Measurements from ENCODE around the gene KSR2. TPM values are rescaled to one million over a fixed set of nuclear protein-coding genes. Genes with fewer than 3 reads are reported as not detected.
A peak's percentile ranks its signal among the peaks of the same experiment; 100 is the strongest.

The KSR2 gene
- total RNA-seq, 4 donors from 2014 or later: under 0.01 to 0.06 (median 0.03) TPM

- H3K4me1 ChIP-seq: peaks cover 0 to under 1% (median under 1%) of the 10 kb centered on the region in 4 donors
- DNase-seq (ENCODE audit: extremely low spot score): no peak
- H3K27ac ChIP-seq (replicated peaks in 1 of 4): no peak overlapping the region
- no peak for TF ChIP-seq POLR2A (IDR thresholded peaks at IDR 0.05; ENCODE audit: low read depth)
- TF ChIP-seq CTCF (IDR thresholded peaks at IDR 0.05): no peak
- TF ChIP-seq EP300 (IDR thresholded peaks at IDR 0.05): no peak
- no peak for TF ChIP-seq POLR2AphosphoS5 (IDR thresholded peaks at IDR 0.05)
- 90% methylated on average over 2 of the region's 2 CpGs for WGBS
- peaks cover 0 to 16% (median 10%) of the 10 kb centered on the region in 4 donors for H3K9me3 ChIP-seq
- H3K36me3 ChIP-seq: no peaks in the 10 kb centered on the region
- no peak overlapping the region for H3K4me3 ChIP-seq
- H3K27me3 ChIP-seq: peaks cover 0 to 78% (median 10%) of the 10 kb centered on the region in 4 donors
- intact Hi-C loops (cut with DNase I): no loop called here
Measured at GRCh38 chr12:117842220-117842619, 126.6 kb downstream of the KSR2 start.

DNA sequence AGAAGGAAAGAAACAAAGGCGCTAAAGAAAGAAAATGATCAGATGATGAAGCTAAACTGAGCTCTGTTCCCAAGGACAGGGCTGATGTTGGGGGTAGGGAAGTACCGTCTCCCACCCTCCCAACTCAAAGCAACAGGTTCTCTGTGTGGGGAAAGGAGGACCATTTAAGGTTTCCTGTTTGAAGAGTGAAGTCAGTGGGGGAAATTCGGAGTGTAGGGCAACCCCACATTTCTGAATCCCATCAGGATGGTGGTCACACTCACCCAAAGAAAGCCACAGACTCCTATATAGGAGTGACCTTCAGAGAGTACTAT lies 131.1 kb downstream of the KSR2 start:
- Histone ChIP-seq H3K4me1 (peaks cover 0 to 6% (median 2%) of the 10 kb centered on the region in 4 donors), H3K4me3 (no peak overlapping the region), H3K27ac (replicated peaks in 1 of 4) (no peak overlapping the region), H3K27me3 (peaks cover 0 to 81% (median 6%) of the 10 kb centered on the region in 4 donors), H3K36me3 (no peaks in the 10 kb centered on the region), H3K9me3 (no peaks in the 10 kb centered on the region)
- TF ChIP-seq POLR2A (IDR thresholded peaks at IDR 0.05; ENCODE audit: low read depth) (no peak), EP300 (IDR thresholded peaks at IDR 0.05) (no peak), POLR2AphosphoS5 (IDR thresholded peaks at IDR 0.05) (no peak), CTCF (IDR thresholded peaks at IDR 0.05) (no peak)
- DNase-seq (ENCODE audit: extremely low spot score): no peak
- WGBS: 47% methylated on average over 3 of the region's 3 CpGs
- intact Hi-C loops (cut with DNase I): loop anchor here (2.0 kb wide), 1 partner anchor 471 kb away; no protein-coding TSS in a partner anchor

DNA sequence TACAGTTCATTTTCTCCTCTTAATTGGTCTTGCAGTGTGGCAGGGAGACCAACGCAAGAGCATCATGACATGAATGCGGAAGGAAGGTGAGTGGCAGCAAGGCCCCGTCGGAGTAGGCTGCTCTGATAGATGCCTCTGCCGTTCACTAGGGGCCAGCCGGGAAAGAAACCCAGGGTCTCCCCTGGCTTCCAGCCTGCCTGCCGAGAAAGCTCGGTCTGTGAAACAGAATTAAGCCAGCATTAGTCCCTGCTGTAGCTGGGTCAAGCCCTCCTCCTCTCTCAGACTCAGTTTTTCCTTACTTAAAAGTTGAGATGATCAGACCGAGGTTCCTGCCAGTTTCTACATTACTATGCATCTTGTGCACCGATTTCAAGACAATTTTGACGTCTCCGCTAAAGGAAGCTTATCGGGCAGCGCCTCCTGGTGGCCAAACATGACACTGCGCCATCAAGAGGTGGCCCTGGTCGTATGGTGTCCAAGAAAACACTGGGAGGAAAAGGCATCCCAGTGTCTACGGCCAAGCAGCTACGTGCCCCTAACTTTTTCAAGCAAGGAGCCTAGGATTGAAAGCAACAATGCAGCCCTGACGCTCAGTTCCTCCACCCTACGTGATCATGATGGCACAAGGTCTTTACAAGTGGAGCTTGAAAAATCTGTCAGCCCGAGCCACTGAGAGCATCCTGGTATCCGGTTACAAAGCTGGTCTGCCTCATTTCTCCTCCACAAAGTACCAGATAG lies 131.6 kb downstream of the KSR2 start:
- Histone ChIP-seq H3K27me3 (peaks cover 0 to 76% (median 6%) of the 10 kb centered on the region in 4 donors), H3K4me3 (no peak overlapping the region), H3K27ac (replicated peaks in 1 of 4) (no peak overlapping the region), H3K36me3 (no peaks in the 10 kb centered on the region), H3K4me1 (peaks cover 0 to 6% (median 2%) of the 10 kb centered on the region in 4 donors), H3K9me3 (no peaks in the 10 kb centered on the region)
- 10% methylated on average over 21 of the region's 22 CpGs for WGBS
- intact Hi-C loops (cut with DNase I): loop anchor here (2.0 kb wide), 1 partner anchor 470 kb away; no protein-coding TSS in a partner anchor
- TF ChIP-seq CTCF (IDR thresholded peaks at IDR 0.05): peak; percentile 84 to 98 (median 90)
- no peak for TF ChIP-seq POLR2AphosphoS5 (IDR thresholded peaks at IDR 0.05)
- no peak for TF ChIP-seq POLR2A (IDR thresholded peaks at IDR 0.05; ENCODE audit: low read depth)
- TF ChIP-seq EP300 (IDR thresholded peaks at IDR 0.05): no peak
- DNase-seq (ENCODE audit: extremely low spot score): peak; percentile 95

GRCh38 chr12:117836476-117836875 lies 132.3 kb downstream of the KSR2 start:
- Histone ChIP-seq H3K4me3 (no peak overlapping the region), H3K27me3 (peaks cover 0 to 69% (median 6%) of the 10 kb centered on the region in 4 donors), H3K27ac (replicated peaks in 1 of 4) (no peak overlapping the region), H3K4me1 (peaks cover 0 to 6% (median 2%) of the 10 kb centered on the region in 4 donors), H3K36me3 (no peaks in the 10 kb centered on the region), H3K9me3 (no peaks in the 10 kb centered on the region)
- 69% methylated on average over 8 of the region's 9 CpGs for WGBS
- intact Hi-C loops (cut with DNase I): loop anchor here (2.0 kb wide), 1 partner anchor 470 kb away; no protein-coding TSS in a partner anchor
- no peak for TF ChIP-seq POLR2A (IDR thresholded peaks at IDR 0.05; ENCODE audit: low read depth)
- TF ChIP-seq CTCF (IDR thresholded peaks at IDR 0.05): no peak
- no peak for TF ChIP-seq EP300 (IDR thresholded peaks at IDR 0.05)
- TF ChIP-seq POLR2AphosphoS5 (IDR thresholded peaks at IDR 0.05): no peak
- no peak for DNase-seq (ENCODE audit: extremely low spot score)
